Activated T-helper 1 cell treated with Interleukin-2 at 50 U/mL for 16 hours (primary cell): Measurements from ENCODE around the gene LRG1.
"Not testable (repeated sequence)": the region's sequence is repeated elsewhere in the genome, so short reads cannot be mapped to it uniquely, and the experiment has no call there.

ENCODE experiments used
- DNase-seq: peaks from one replicate; pipeline ENCODE4 v3.0.0-alpha.2; 2020; ENCODE audit warnings: low read depth

LRG1 gene

GRCh38 chr19:4575267-4576015 lies 35.6 kb upstream of the LRG1 start:
- DNase-seq: no peak

GRCh38 chr19:4573682-4574081 lies 33.8 kb upstream of the LRG1 start:
- no peak for DNase-seq

- no peak for DNase-seq
Observed at GRCh38 chr19:4571305-4571917, 31.6 kb upstream of the LRG1 start.

GRCh38 chr19:4570916-4571304 lies 31.1 kb upstream of the LRG1 start:
- DNase-seq: no peak

- DNase-seq: no peak
Observed at GRCh38 chr19:4570402-4570801, 30.6 kb upstream of the LRG1 start.

- no peak for DNase-seq
Observed at GRCh38 chr19:4568886-4569285, 29.1 kb upstream of the LRG1 start.

GRCh38 chr19:4567584-4568071 lies 27.8 kb upstream of the LRG1 start:
- peak; percentile 24 for DNase-seq

- no peak for DNase-seq
Observed at GRCh38 chr19:4566402-4567051, 26.7 kb upstream of the LRG1 start.

GRCh38 chr19:4563562-4563961 lies 23.7 kb upstream of the LRG1 start:
- not testable (repeated sequence) for DNase-seq

GRCh38 chr19:4562085-4562484 lies 22.2 kb upstream of the LRG1 start:
- not testable (repeated sequence) for DNase-seq

GRCh38 chr19:4559569-4559968 lies 19.7 kb upstream of the LRG1 start, which contains the start of gene SEMA6B:
Gene SEMA6B (minus strand): TSS chr19:4559684. CDS start chr19:4558457, 1,227 bp downstream.
- DNase-seq: no peak

- DNase-seq: no peak
Observed at GRCh38 chr19:4557971-4558941, 18.4 kb upstream of the LRG1 start.

- no peak for DNase-seq
Observed at GRCh38 chr19:4557144-4557970, 17.5 kb upstream of the LRG1 start.

- DNase-seq: no peak
Observed at GRCh38 chr19:4556597-4557127, 16.8 kb upstream of the LRG1 start.

GRCh38 chr19:4555657-4556561 lies 16.1 kb upstream of the LRG1 start:
- no peak for DNase-seq

GRCh38 chr19:4554717-4555116 lies 14.9 kb upstream of the LRG1 start:
- no peak for DNase-seq

GRCh38 chr19:4553775-4554174 lies 13.9 kb upstream of the LRG1 start:
- DNase-seq: no peak

- DNase-seq: no peak
Observed at GRCh38 chr19:4553092-4553695, 13.4 kb upstream of the LRG1 start.

- DNase-seq: no peak
Observed at GRCh38 chr19:4552525-4552819, 12.6 kb upstream of the LRG1 start.
